ENCODE measurements around the gene HDAC2. TPM values are rescaled to one million over a fixed set of nuclear protein-coding genes. Genes with fewer than 3 reads are reported as not detected.
A peak's percentile ranks its signal among the peaks of the same experiment; 100 is the strongest.

The HDAC2 gene
- total RNA-seq, 1 donor: 77.1 TPM

DNA sequence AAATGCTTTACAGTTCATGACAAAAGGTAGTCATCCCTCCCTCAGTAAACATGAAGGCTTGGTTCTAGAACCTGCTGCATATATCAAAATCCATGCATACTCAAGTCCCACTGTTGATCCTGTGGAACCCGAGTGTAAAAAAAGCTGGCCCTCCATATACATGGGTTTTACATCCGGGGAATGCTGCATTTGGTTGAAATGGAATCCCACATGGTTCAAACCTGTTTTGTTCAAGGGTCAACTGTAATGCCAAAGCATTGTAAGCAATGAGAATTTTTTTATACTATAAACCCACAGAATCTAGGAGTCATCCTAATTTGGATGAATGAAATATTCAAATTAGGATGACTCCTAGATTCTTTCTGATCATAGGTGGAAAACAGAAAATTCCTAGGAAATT is 5.9 kb upstream of the HDAC2 start:
- DNase-seq (ENCODE audit: low read depth): no peak
- TF ChIP-seq, protein P1, sequence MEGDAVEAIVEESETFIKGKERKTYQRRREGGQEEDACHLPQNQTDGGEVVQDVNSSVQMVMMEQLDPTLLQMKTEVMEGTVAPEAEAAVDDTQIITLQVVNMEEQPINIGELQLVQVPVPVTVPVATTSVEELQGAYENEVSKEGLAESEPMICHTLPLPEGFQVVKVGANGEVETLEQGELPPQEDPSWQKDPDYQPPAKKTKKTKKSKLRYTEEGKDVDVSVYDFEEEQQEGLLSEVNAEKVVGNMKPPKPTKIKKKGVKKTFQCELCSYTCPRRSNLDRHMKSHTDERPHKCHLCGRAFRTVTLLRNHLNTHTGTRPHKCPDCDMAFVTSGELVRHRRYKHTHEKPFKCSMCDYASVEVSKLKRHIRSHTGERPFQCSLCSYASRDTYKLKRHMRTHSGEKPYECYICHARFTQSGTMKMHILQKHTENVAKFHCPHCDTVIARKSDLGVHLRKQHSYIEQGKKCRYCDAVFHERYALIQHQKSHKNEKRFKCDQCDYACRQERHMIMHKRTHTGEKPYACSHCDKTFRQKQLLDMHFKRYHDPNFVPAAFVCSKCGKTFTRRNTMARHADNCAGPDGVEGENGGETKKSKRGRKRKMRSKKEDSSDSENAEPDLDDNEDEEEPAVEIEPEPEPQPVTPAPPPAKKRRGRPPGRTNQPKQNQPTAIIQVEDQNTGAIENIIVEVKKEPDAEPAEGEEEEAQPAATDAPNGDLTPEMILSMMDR (IDR thresholded peaks at IDR 0.05; ENCODE audit: insufficient read depth, low read length): no peak

DNA sequence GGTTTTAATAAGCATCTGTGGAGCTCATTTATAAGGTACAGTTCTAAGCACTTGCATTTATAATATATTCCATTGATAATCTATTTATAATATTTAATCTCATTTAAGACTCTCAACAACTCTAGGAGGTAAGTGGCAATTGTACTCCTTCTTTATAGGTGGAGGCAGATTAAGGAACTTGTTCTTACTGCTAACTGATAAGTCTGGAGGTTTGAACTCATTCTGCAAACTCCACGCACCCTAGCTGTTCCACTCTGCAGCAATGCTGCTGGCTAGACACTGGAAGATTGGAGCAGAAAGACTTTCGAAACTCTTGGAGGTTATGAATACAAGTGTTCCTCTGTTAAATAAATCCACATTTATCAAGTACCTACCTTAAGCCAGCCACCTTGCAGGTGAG is 793 bp upstream of the HDAC2 start:
- peak; percentile 21 for DNase-seq (ENCODE audit: low read depth)
- peak overlapping the region; percentile 89 for H3K4me3 ChIP-seq (ENCODE audit: low read depth, low read length)

More for the DNA sequence above, 5.9 kb upstream of the HDAC2 start:
- H3K4me3 ChIP-seq (ENCODE audit: low read depth, low read length): no peak overlapping the region

DNA sequence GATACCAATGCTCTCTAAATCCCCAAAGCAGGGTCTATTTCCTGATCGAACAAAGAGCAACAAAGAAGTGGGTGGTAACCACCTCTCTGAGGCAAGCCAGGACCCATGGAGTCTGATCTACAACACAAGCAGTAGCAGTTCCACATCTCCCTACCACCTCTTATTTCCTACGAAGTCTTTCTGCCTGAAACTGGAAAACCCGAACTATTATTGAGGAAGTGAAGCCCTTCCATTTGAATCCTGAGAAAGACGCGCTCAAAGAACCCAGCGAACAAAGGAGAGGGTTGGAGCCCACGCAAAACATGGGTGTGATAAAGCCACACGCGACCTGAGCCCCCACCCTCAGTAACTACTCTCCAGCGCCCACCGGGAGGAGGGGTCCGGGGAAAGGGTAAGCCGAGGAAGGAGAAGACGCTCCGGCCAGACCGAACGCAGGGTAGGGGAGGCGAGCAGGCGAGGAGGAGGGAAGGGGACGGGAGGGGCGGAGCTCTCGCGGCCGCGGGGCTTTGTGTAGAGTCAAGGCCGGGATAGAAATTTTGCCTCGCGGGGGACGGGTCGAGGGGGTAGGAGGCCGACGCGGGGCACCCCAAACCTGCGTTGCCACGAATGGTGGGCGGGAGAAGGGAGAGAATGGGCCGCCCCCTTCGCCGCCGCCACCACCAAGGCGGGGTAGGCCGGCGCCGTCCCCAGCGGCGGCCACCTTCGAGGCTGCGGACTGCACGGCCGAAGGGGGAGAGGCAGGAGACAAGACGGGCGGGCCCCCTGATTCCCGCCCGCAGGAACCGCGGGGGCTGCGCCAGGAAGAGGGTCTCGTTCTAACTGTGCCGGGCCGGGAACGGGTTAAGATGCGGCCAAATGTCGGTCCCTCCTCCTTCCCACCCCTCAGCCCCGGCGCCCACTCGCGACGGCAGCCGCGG is 802 bp downstream of the HDAC2 start:
- H3K4me3 ChIP-seq (ENCODE audit: low read depth, low read length): peak overlapping the region; percentile 89
- TF ChIP-seq, protein P1 (IDR thresholded peaks at IDR 0.05; ENCODE audit: insufficient read depth, low read length): no peak
- DNase-seq (ENCODE audit: low read depth): peak; percentile 33

More for the DNA sequence above, 793 bp upstream of the HDAC2 start:
- TF ChIP-seq, protein P1 (IDR thresholded peaks at IDR 0.05; ENCODE audit: insufficient read depth, low read length): no peak

DNA sequence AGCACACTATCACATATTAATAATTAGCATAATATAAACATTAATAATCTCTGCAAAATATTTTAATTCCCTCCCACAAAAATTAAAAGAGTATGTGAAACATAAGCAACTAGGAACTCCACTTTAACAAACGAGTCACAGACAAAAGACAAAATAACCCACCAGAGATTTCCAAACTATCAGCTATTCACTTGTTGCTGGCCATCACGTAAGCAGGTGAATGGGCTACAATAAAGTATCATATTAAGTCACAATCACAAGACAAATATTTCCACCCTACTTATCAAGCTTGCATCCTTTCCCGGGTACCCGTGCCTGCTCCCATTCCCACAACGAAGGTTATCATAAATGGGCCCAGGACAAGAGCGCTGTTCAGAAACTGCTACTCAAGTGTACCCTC is 2.5 kb downstream of the HDAC2 start:
- DNase-seq (ENCODE audit: low read depth): no peak
- H3K4me3 ChIP-seq (ENCODE audit: low read depth, low read length): peak overlapping the region; percentile 15
- TF ChIP-seq, protein P1 (IDR thresholded peaks at IDR 0.05; ENCODE audit: insufficient read depth, low read length): no peak

DNA sequence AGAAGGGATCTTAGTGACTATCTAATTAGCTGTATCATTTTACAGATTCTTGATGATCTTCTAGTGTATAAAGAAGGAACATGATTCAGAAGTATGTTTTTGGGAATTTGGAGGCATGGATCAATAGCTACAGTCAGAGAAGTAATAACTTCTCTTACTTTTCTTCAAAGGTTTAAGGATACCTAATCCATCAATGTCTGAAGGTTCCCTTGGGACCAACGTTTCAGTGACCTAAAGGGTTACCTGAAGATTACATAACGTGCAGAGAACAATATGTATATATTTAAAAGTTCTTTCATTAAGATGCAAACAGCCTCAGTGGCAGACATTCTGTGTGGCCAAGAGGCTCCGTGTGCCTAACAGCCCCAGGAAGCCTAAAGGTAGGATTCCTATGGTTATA is 3.2 kb downstream of the HDAC2 start:
- no peak for DNase-seq (ENCODE audit: low read depth)
- H3K4me3 ChIP-seq (ENCODE audit: low read depth, low read length): no peak overlapping the region
- TF ChIP-seq, protein P1 (IDR thresholded peaks at IDR 0.05; ENCODE audit: insufficient read depth, low read length): no peak

DNA sequence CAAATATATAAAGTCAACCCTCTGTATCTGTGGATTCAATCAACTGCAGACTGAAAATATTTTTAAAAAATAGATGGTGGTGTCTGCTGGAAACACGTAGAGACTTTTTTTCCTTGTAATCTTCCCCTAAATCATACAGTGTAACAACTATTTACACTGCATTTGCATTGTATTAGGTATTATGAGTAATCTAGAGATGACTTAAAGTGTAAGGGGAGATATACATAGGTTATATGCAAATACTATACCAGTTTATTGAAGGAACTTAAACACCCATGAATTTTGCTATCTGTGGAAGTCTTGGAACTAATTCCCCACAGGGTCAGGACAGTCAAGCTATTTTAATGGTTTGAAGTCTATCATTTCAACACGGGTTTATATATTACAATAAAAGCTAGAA is 10.2 kb downstream of the HDAC2 start:
- DNase-seq (ENCODE audit: low read depth): no peak
- H3K4me3 ChIP-seq (ENCODE audit: low read depth, low read length): no peak overlapping the region
- TF ChIP-seq, protein P1 (IDR thresholded peaks at IDR 0.05; ENCODE audit: insufficient read depth, low read length): no peak
